WERI-Rb-1 (cell line): ENCODE results near the gene MAP4.

Source experiments
- DNase-seq: peaks from one replicate; pipeline ENCODE4 v3.0.0-alpha.2; 2020
- H3K27ac ChIP-seq: fragments of 250-450 bp; sonication (Bioruptor Pico); 2 replicates; pipeline ENCODE4 v1.5.1; 2020; ENCODE audit warnings: mild to moderate bottlenecking, moderate library complexity
- H3K27me3 ChIP-seq: fragments of 250-450 bp; sonication (Bioruptor Pico); 2 replicates; pipeline ENCODE4 v1.5.1; 2021; ENCODE audit warnings: mild to moderate bottlenecking, low read depth, moderate library complexity; ENCODE audit not compliant: insufficient read depth, severe bottlenecking
- H3K36me3 ChIP-seq: fragments of 250-450 bp; sonication (Bioruptor Pico); 2 replicates; pipeline ENCODE4 v1.5.1; 2020; ENCODE audit warnings: mild to moderate bottlenecking, moderate library complexity
- H3K4me3 ChIP-seq: 2 replicates; pipeline ENCODE4 v1.5.1; 2011; ENCODE audit warnings: low read depth, mild to moderate bottlenecking, control low read depth, low read length
- H3K9me3 ChIP-seq: fragments of 250-450 bp; sonication (Bioruptor Pico); 2 replicates; pipeline ENCODE4 v1.5.1; 2021; ENCODE audit warnings: mild to moderate bottlenecking, moderate library complexity; ENCODE audit not compliant: severe bottlenecking
- TF ChIP-seq, protein P1 (sequence below): IDR thresholded peaks from 2 replicates; pipeline ENCODE4 v1.5.1; 2011; ENCODE audit warnings: low read depth, mild to moderate bottlenecking, control low read depth, inconsistent platforms, low read length

Gene MAP4

DNA sequence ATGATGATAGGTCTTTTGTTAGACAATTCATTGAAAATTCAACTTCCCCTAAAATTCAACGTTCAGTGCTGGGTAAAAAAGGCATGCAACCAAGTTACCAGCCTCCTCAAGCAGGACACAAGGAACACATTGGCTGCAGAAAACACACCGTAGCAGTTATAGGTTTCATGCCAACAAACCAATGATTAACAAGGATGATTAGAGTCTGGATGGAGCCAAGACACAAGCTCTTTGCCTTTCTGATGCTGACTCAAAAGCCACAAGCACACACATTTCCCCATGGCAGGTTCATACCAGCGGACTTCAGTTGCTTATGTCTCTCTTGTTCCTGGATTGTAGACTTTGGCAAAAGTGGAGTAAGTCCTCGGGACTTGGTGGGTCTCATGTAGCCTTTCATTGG is 107.5 kb downstream of the MAP4 start:
- DNase-seq = no peak
- TF ChIP-seq, protein P1, sequence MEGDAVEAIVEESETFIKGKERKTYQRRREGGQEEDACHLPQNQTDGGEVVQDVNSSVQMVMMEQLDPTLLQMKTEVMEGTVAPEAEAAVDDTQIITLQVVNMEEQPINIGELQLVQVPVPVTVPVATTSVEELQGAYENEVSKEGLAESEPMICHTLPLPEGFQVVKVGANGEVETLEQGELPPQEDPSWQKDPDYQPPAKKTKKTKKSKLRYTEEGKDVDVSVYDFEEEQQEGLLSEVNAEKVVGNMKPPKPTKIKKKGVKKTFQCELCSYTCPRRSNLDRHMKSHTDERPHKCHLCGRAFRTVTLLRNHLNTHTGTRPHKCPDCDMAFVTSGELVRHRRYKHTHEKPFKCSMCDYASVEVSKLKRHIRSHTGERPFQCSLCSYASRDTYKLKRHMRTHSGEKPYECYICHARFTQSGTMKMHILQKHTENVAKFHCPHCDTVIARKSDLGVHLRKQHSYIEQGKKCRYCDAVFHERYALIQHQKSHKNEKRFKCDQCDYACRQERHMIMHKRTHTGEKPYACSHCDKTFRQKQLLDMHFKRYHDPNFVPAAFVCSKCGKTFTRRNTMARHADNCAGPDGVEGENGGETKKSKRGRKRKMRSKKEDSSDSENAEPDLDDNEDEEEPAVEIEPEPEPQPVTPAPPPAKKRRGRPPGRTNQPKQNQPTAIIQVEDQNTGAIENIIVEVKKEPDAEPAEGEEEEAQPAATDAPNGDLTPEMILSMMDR = no peak

DNA sequence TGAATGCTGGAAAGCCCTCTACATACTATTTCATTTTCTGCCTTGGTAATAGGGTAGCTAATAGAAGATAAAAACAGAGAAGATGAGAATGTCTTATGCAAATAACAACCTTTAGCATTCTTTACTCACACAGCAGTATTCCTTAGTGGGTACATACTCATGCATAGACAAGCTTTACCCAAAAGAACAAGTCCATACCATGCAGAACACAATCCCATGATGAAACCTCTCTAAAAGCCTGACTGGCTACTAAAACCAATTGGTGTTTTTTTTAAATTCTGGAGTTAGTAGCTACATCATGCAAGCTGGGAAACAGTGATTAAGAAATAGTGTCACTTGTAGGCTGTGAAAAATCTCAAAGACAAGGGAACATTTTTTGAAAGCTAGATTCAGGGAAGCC is 108.4 kb downstream of the MAP4 start:
- H3K36me3 ChIP-seq = peaks cover 17% of the 10 kb centered on the region
- no peak for DNase-seq
- TF ChIP-seq, protein P1 = no peak
- no peak overlapping the region for H3K4me3 ChIP-seq
- H3K27ac ChIP-seq = no peak overlapping the region
- no peaks in the 10 kb centered on the region for H3K27me3 ChIP-seq
- no peaks in the 10 kb centered on the region for H3K9me3 ChIP-seq

More for the DNA sequence above, 107.5 kb downstream of the MAP4 start:
- Histone ChIP-seq H3K27me3 (no peaks in the 10 kb centered on the region), H3K36me3 (peaks cover 17% of the 10 kb centered on the region), H3K9me3 (no peaks in the 10 kb centered on the region), H3K27ac (no peak overlapping the region), H3K4me3 (no peak overlapping the region)

DNA sequence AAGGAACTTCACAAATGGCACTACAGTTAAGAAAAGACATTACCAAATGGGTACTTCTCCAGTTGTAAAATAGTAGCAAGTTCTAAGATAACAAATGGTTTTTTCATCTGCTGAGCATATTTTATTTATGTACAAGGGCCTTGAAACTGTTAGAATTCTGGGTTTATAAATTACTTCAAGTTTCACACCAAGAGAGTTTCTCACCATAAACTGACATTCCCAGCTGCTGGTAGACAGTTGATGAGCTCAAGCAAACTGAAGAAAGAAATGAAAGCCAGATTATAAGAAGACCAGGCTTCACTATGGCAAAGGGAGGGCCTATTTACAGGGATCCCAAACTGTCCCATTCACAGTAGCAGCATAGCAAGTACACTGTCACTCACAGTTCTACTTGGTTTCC is 113.5 kb downstream of the MAP4 start:
- no peak for DNase-seq
- Histone ChIP-seq H3K9me3 (no peaks in the 10 kb centered on the region), H3K4me3 (no peak overlapping the region), H3K36me3 (no peaks in the 10 kb centered on the region; the same call in 1 of the 2 replicates), H3K27me3 (no peaks in the 10 kb centered on the region), H3K27ac (no peak overlapping the region)
- TF ChIP-seq, protein P1 = no peak

DNA sequence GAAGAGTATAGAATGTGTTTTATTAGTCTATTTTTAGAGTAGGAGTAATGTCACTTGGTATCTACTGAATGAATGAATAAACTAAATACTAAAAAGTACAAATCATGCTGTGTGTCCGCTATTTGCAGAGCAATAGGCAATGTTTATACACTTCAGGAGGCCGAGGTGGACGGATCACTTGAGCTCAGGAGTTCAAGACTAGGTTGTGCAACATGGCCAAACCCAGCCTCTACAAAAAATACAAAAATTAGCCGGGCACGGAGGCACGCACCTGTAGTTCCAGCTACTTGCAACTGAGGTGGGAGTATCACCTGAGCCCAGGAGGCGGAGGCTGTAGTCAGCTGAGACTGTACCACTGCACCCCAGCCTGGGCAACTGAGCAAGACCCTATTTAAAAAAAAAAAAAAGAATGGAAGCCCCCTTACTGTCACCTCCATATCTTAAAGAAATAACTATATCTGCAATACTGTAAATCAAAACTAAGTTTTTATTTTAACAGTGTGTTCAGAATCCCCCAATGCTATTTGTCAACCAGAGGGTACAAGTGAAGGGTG is 114.9 kb downstream of the MAP4 start:
- no peak for DNase-seq
- Histone ChIP-seq H3K4me3 (no peak overlapping the region), H3K27ac (no peak overlapping the region), H3K36me3 (no peaks in the 10 kb centered on the region; the same call in 1 of the 2 replicates), H3K9me3 (no peaks in the 10 kb centered on the region), H3K27me3 (no peaks in the 10 kb centered on the region)
- TF ChIP-seq, protein P1 = no peak

DNA sequence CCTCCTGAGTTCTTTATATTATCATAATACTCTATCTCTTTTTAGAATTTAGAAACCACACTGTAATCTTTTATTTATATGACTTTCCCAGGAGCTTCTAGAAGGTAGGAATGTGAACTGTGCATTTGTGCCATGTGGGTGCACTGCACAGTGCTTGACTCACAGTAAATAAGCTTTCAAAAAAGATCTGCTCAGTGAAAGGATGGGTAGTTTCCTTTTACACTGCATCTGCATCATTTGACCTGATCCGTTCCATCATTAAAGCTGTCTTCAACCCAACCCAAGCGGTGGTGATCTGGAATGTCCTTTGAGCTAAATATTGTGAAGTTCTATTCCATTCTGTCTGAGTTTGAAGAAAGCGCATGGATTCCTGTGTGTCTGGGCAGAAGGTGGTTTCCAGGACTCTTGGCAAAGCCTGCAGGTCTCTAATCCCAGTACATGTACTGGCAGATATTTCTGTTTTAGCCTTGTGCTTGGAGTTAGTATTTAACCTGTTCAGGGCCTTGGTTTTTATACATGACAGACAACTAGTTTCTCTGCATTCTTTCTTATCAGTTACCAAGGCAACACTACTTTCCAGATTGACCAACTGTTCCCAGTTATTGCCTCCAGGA is 116.6 kb downstream of the MAP4 start:
- TF ChIP-seq, protein P1 = no peak
- DNase-seq = no peak
- no peaks in the 10 kb centered on the region for H3K9me3 ChIP-seq
- no peaks in the 10 kb centered on the region; the same call in none of the 2 replicates for H3K36me3 ChIP-seq
- no peaks in the 10 kb centered on the region for H3K27me3 ChIP-seq
- no peak overlapping the region for H3K4me3 ChIP-seq
- H3K27ac ChIP-seq = no peak overlapping the region

DNA sequence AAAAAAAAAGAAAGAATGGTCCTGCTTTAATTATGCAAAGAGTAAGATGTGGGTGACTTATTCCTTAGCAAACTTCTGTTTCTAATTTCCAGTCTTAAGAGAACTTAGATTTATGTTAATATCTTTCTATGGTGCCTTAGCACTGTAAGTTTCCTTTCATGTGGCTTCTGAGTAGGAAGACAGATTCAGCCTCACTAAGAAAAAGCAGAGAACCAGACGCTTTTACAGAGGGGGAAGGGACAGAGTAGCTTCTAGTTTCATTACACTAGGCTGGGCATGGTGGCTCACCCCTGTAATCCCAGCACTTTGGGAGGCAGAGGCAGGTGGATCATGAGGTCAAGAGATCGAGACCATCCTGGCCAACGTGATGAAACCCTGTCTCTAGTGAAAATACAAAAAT is 118.3 kb downstream of the MAP4 start:
- TF ChIP-seq, protein P1 = no peak
- Histone ChIP-seq H3K36me3 (no peaks in the 10 kb centered on the region; the same call in none of the 2 replicates), H3K4me3 (no peak overlapping the region), H3K27me3 (no peaks in the 10 kb centered on the region), H3K27ac (no peak overlapping the region), H3K9me3 (no peaks in the 10 kb centered on the region)
- no peak for DNase-seq
